Mesothelial cell of epicardium (in vitro differentiated cells): ENCODE measurements around the gene TM9SF4. TPM values are rescaled to one million over a fixed set of nuclear protein-coding genes. Genes with fewer than 3 reads are reported as not detected.
A peak's percentile ranks its signal among the peaks of the same experiment; 100 is the strongest.

Source experiments
- DNase-seq, 2 experiments: peaks; one replicate each; pipeline ENCODE4 v3.0.0; 2021; ENCODE audit warnings: low spot score in 2 of 2; ENCODE audit not compliant: unreplicated experiment in 2 of 2
- H3K27ac Mint-ChIP-seq: 2 replicates; pipeline ENCODE4 v1.8.0; 2021; ENCODE audit warnings: mixed read lengths
- H3K27me3 Mint-ChIP-seq: 2 replicates; pipeline ENCODE4 v1.8.0; 2021; ENCODE audit warnings: low read depth, mixed read lengths
- H3K36me3 Mint-ChIP-seq: 2 replicates; pipeline ENCODE4 v1.8.0; 2021; ENCODE audit warnings: mixed read lengths
- H3K4me1 Mint-ChIP-seq: 2 replicates; pipeline ENCODE4 v1.8.0; 2021; ENCODE audit warnings: mixed read lengths
- H3K4me3 Mint-ChIP-seq: 2 replicates; pipeline ENCODE4 v1.8.0; 2021; ENCODE audit warnings: mild to moderate bottlenecking, moderate library complexity, mixed read lengths
- H3K9me3 Mint-ChIP-seq: 2 replicates; pipeline ENCODE4 v1.8.0; 2021; ENCODE audit warnings: mixed read lengths
- CTCF ChIP-seq: fragments of 200-600 bp; sonication (generic); IDR thresholded peaks from one replicate; pipeline ENCODE4 v1.5.0; 2021; ENCODE audit warnings: antibody characterized with exemption; ENCODE audit not compliant: unreplicated experiment
- total RNA-seq: library from RNA; stranded (reverse); gene quantifications from 3 replicates; pipeline ENCODE4 v1.2.1, GENCODE V29; 2021

TM9SF4 gene
- total RNA-seq, 1 donor from 2014 or later: 77.8 TPM

- Mint-ChIP-seq H3K9me3 (no peaks in the 10 kb centered on the region), H3K4me1 (peaks cover 17% of the 10 kb centered on the region), H3K36me3 (no peaks in the 10 kb centered on the region), H3K27me3 (peaks cover 6% of the 10 kb centered on the region), H3K4me3 (peak overlapping the region; percentile 98), H3K27ac (peak overlapping the region; percentile 100)
- TF ChIP-seq CTCF: no peak
- DNase-seq: no peak
Observed at GRCh38 chr20:32111156-32111686, 1.7 kb downstream of the TM9SF4 start.

- Mint-ChIP-seq H3K4me3 (peak overlapping the region; percentile 5), H3K9me3 (no peaks in the 10 kb centered on the region), H3K27ac (no peak overlapping the region)
Observed at GRCh38 chr20:32111753-32112152, 2.2 kb downstream of the TM9SF4 start.

GRCh38 chr20:32112841-32113240 lies 3.3 kb downstream of the TM9SF4 start:
- no peak overlapping the region for H3K4me3 Mint-ChIP-seq
- H3K36me3 Mint-ChIP-seq: no peaks in the 10 kb centered on the region
- no peak overlapping the region for H3K27ac Mint-ChIP-seq
- H3K4me1 Mint-ChIP-seq: peaks cover 22% of the 10 kb centered on the region
- no peaks in the 10 kb centered on the region for H3K27me3 Mint-ChIP-seq
- DNase-seq: no peak
- no peaks in the 10 kb centered on the region for H3K9me3 Mint-ChIP-seq
- TF ChIP-seq CTCF: no peak

More at GRCh38 chr20:32111753-32112152, 2.2 kb downstream of the TM9SF4 start:
- no peaks in the 10 kb centered on the region for H3K36me3 Mint-ChIP-seq
- H3K4me1 Mint-ChIP-seq: peaks cover 17% of the 10 kb centered on the region
- DNase-seq: no peak
- H3K27me3 Mint-ChIP-seq: peaks cover 4% of the 10 kb centered on the region
- no peak for TF ChIP-seq CTCF

GRCh38 chr20:32113591-32114260 lies 4.2 kb downstream of the TM9SF4 start:
- H3K36me3 Mint-ChIP-seq: no peaks in the 10 kb centered on the region
- no peak overlapping the region for H3K4me3 Mint-ChIP-seq
- H3K27me3 Mint-ChIP-seq: no peaks in the 10 kb centered on the region
- TF ChIP-seq CTCF: no peak
- no peak overlapping the region for H3K27ac Mint-ChIP-seq
- peaks cover 22% of the 10 kb centered on the region for H3K4me1 Mint-ChIP-seq
- no peak for DNase-seq
- H3K9me3 Mint-ChIP-seq: no peaks in the 10 kb centered on the region

GRCh38 chr20:32114305-32114960 lies 4.9 kb downstream of the TM9SF4 start:
- H3K4me1 Mint-ChIP-seq: peaks cover 22% of the 10 kb centered on the region
- no peaks in the 10 kb centered on the region for H3K27me3 Mint-ChIP-seq
- no peak overlapping the region for H3K27ac Mint-ChIP-seq
- H3K36me3 Mint-ChIP-seq: no peaks in the 10 kb centered on the region
- H3K9me3 Mint-ChIP-seq: no peaks in the 10 kb centered on the region
- TF ChIP-seq CTCF: no peak
- H3K4me3 Mint-ChIP-seq: no peak overlapping the region
- no peak for DNase-seq
